Measurements from ENCODE around the gene RIMKLA. TPM values are rescaled to one million over a fixed set of nuclear protein-coding genes. Genes with fewer than 3 reads are reported as not detected.

The RIMKLA gene
- total RNA-seq, 2 donors from 2014 or later: 14.3 to 30.9 TPM

GRCh38 chr1:42420911-42421585 lies 40.5 kb downstream of the RIMKLA start:
- Histone ChIP-seq H3K36me3 (no peaks in the 10 kb centered on the region), H3K4me1 (no peaks in the 10 kb centered on the region), H3K27me3 (no peaks in the 10 kb centered on the region), H3K4me3 (no peak overlapping the region), H3K9ac (ENCODE audit: low read depth in 2 of 2, low read length in 2 of 2) (no peak overlapping the region), H3K9me3 (no peaks in the 10 kb centered on the region), H3K27ac (no peak overlapping the region)
- intact Hi-C loops (cut with DNase I): no loop called here
- DNase-seq: peak; percentile 60
- TF ChIP-seq CTCF (IDR thresholded peaks at IDR 0.05): no peak

GRCh38 chr1:42422737-42423136 lies 42.1 kb downstream of the RIMKLA start:
- Histone ChIP-seq H3K27me3 (no peaks in the 10 kb centered on the region), H3K36me3 (no peaks in the 10 kb centered on the region), H3K9ac (ENCODE audit: low read depth in 2 of 2, low read length in 2 of 2) (no peak overlapping the region), H3K27ac (no peak overlapping the region), H3K9me3 (no peaks in the 10 kb centered on the region), H3K4me3 (no peak overlapping the region), H3K4me1 (no peaks in the 10 kb centered on the region)
- no peak for TF ChIP-seq CTCF (IDR thresholded peaks at IDR 0.05)
- DNase-seq: no peak
- intact Hi-C loops (cut with DNase I): no loop called here

- no peaks in the 10 kb centered on the region for H3K36me3 ChIP-seq
- H3K4me3 ChIP-seq: no peak overlapping the region
- intact Hi-C loops (cut with DNase I): no loop called here
- no peak overlapping the region for H3K9ac ChIP-seq (ENCODE audit: low read depth in 2 of 2, low read length in 2 of 2)
- no peak for DNase-seq
- no peaks in the 10 kb centered on the region for H3K9me3 ChIP-seq
- H3K27ac ChIP-seq: no peak overlapping the region
- TF ChIP-seq CTCF (IDR thresholded peaks at IDR 0.05): no peak
- H3K27me3 ChIP-seq: no peaks in the 10 kb centered on the region
- no peaks in the 10 kb centered on the region for H3K4me1 ChIP-seq
These were observed 43.1 kb downstream of the RIMKLA start for GRCh38 chr1:42423681-42424080.

- H3K9me3 ChIP-seq: no peaks in the 10 kb centered on the region
- no peaks in the 10 kb centered on the region for H3K4me1 ChIP-seq
- H3K4me3 ChIP-seq: no peak overlapping the region
- no peaks in the 10 kb centered on the region for H3K36me3 ChIP-seq
- no peak overlapping the region for H3K9ac ChIP-seq (ENCODE audit: low read depth in 2 of 2, low read length in 2 of 2)
- DNase-seq: no peak
- intact Hi-C loops (cut with DNase I): no loop called here
- H3K27me3 ChIP-seq: no peaks in the 10 kb centered on the region
- TF ChIP-seq CTCF (IDR thresholded peaks at IDR 0.05): no peak
- H3K27ac ChIP-seq: no peak overlapping the region
These were observed 43.6 kb downstream of the RIMKLA start for GRCh38 chr1:42424201-42424600.

GRCh38 chr1:42427240-42427639 lies 46.6 kb downstream of the RIMKLA start:
- H3K27me3 ChIP-seq: no peaks in the 10 kb centered on the region
- no peak overlapping the region for H3K9ac ChIP-seq (ENCODE audit: low read depth in 2 of 2, low read length in 2 of 2)
- no peaks in the 10 kb centered on the region for H3K9me3 ChIP-seq
- H3K27ac ChIP-seq: no peak overlapping the region
- no peaks in the 10 kb centered on the region for H3K4me1 ChIP-seq
- DNase-seq: no peak
- TF ChIP-seq CTCF (IDR thresholded peaks at IDR 0.05): no peak
- H3K36me3 ChIP-seq: no peaks in the 10 kb centered on the region
- H3K4me3 ChIP-seq: no peak overlapping the region
- intact Hi-C loops (cut with DNase I): no loop called here
